NCI-H1930 (cell line): ENCODE data around the gene OLFML2A.
"Not testable (repeated sequence)": the region's sequence is repeated elsewhere in the genome, so short reads cannot be mapped to it uniquely, and the experiment has no call there.

ENCODE experiments used
- DNase-seq, 2 experiments: peaks; one replicate each; lab custom pipeline; 2025; lab: John Stamatoyannopoulos, UW

OLFML2A gene

DNA sequence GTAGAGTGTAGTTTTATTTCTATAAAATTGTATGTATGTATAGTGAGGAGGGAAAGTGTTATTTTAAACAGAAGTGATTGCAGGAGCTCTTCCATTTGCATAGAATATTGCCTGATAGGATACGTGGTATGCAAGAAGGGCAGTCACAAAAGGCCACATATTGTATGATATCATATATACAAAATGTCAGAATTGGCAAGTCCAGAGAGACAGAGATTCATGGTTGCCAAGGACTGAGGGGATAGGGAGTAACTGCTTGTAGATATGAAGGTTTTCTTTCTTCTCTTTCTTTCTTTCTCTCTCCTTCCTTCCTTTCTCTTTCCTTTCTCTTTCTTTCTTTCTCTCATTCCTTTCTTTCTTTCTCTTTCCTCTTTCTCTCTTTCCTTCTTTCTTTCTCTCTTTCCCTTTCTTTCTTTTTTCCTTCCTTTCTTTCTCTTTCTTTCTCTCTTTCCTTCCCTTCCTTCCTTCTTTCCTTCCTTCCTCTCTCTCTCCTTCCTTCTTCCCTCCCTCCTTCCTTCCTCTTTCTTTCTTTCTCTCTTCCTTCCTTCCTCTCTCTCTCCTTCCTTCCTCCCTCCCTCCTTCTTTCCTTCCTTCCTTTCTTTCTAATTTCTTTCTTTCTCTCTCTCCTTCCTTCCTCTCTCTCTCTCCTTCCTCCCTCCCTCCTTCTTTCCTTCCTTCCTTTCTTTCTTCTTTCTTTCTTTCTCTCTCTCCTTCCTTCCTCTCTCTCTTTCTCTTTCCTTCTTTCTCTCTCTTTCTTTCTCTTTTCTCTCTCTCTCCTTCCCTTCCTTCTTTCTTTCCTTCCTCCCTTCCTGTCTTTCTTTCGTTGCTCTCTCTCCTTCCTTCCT lies 51.8 kb downstream of the OLFML2A start:
- DNase-seq = no peak

DNA sequence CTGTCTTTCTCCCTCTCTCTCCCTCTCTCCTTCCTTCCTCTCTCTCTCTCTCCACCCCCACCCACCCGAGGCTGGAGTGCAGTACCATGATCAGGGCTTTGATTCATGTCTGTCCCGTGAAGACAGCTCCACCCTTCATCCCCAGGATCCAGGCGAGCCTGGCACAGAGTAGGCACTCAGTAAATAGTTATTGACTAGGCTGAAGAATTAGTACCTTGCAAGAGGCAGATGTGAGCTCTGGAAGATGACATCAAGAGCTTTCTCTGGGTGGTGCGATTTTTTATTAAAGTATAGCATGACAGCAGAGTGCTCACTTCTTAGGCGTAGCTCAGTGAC lies 52.4 kb downstream of the OLFML2A start:
- DNase-seq = no peak

DNA sequence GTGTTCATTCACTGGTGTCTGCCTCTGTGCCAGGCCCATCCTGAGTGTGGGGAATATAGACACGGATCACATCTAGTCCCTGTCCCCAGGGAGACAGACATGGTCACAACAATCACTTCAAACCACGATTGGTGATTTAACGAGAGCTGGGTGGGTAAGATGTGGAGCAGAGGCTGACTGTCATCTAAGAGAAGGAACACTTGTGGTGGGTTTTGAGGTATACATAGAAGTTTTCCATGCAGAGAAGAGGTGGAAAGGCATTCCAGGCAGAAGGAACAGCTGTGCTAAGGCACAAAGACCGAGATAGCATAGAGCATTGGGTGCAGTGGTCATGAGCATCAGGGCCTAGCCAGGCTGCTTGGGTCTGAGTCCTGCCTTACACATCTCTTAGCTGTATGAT lies 53.7 kb downstream of the OLFML2A start:
- no peak for DNase-seq

DNA sequence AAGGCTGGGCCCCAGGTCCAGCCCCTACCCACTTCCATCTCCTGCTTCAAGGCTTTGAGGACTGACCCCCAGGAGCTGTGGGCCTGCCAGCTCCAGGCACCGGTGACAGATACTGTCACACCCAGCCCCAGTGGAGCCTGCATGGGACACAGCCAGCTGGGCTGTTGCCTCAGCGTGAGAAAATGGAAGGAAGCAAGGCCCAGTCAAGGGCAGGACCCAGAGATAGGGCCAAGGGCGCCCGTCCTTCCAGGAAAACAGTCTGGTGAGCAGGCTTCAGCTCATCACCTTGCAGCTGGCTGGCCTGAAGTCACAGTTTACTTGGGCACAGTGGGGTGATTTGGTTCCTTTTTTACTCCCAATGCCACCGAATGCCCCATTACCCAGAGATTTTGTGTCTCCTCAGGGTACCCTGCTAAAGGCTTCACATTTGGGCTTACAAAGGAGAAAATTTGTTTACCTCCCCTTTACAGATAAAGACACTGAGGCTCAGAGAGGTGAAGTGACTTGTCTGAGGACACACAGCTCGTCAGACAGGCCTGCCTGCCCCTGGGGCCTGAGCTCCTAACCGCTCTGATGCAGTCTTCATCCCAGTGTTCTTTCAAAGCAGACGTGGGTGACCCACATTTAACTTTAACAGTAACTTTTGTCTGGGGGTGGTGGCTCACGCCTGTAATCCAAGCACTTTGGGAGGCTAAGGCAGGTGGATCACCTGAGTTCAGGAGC lies 54.9 kb downstream of the OLFML2A start:
- no peak for DNase-seq

DNA sequence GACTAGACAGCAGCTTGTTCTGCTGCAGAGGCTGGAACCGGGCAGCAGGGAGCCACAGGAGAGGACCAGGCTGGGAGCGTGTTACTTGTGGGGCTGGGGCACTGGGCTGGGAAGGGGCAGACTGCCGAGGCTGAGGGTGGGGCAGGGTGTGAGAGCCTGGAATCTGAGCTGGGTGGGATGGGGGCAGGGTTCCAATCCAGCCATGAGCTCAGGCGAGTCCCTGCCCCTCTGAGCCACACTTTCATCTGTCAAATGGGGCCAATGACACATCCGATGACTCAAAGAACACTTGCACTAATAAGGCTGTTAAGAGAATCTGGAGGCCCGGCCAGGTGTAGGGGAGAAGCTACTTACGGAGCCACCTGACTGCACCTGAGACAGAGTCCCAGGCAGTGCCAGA lies 57.7 kb downstream of the OLFML2A start:
- DNase-seq = no peak

DNA sequence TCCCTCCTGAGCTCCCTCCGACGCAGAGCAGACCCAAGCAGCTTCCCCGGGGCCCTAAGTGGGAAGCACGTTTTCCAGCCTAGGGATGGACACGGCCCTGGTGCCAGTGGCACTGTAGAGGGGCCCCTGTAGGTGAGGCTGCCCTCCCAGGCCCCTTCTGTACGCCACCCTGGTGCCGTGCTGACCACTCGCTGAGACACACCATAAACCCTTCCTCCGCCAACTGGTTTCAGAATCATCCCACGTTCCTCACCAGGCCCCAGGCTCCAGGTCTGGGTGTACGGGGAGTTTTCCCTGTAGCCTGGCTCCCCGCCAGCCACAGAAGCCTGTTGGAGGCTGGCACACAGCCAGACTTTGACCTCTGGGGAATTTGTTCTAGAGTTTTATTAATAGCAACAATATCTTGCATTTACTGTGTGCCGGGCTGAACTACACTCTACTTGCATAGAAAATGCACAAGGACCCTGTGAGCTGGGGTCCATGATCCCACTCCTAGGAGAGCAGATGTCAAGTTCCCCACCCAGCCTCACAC lies 58.2 kb downstream of the OLFML2A start:
- no peak for DNase-seq

DNA sequence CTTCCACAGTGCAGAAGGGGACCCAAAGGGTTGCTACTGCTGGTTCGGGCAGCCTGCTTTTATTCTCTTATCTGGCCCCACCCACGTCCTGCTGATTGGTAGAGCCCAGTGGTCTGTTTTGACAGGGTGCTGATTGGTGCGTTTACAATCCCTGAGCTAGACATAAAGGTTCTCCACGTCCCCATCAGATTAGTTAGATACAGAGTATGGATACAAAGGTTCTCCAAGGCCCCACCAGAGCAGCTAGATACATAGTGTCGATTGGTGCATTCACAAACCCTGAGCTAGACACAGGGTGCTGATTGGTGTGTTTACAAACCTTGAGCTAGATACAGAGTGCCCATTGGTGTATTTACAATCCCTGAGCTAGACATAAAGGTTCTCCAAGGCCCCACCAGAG lies 61.2 kb downstream of the OLFML2A start:
- DNase-seq = not testable (repeated sequence)

DNA sequence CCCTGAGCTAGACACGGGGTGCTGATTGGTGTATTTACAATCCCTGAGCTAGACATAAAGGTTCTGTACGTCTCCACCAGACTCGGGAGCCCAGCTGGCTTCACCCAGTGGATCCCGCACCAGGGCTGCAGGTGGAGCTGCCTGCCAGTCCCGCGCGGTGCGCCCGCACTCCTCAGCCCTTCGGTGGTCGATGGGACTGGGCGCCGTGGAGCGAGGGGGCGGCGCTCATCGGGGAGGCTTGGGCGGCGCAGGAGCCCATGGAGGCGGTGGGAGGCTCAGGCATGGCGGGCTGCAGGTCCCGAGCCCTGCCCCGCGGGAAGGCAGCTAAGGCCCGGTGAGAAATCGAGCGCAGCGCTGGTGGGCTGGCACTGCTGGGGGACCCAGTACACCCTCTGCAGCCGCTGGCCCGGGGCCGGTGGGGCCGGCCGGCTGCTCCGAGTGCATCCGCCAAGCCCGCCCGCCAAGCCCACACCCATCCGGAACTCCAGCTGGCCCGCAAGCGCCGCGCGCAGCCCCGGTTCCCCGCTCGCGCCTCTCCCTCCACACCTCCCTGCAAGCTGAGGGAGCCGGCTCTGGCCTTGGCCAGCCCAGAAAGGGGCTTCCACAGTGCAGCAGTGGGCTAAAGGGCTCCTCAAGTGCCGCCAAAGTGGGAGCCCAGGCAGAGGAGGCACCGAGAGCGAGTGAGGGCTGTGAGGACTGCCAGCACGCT lies 61.8 kb downstream of the OLFML2A start:
- not testable (repeated sequence) for DNase-seq

DNA sequence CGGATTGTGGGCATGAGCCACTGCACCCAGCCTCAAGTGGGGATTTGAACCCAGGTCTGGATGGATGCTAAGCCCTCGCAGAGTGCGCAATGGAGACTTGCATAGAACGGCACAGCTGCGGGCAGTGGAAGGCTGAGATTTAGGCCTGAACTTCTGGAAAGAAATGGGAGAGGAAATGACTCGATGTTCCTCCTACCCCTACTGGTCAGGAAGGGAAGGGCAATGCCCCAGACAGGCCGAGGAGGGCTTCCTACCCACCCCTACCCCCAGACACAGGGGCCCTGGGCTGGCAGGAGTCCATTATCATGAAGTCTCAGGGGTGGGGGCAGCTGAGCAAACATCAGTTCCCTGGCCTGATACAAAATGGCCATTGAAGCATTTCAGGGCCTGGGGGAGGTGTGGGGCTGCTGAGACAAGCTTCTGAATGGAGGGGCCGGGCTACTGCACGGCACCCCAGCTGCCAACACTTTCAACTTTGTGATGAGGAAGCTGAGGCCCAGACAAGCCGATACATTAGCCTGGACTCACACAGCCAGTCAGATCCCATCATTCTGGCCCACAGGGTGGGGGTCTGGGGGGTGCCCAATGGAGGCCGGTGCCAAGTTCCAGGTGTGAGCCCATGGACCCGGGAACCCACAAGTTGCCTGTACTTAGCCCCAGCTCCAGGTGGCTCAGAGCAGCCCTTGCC lies 62.8 kb downstream of the OLFML2A start:
- DNase-seq = no peak

DNA sequence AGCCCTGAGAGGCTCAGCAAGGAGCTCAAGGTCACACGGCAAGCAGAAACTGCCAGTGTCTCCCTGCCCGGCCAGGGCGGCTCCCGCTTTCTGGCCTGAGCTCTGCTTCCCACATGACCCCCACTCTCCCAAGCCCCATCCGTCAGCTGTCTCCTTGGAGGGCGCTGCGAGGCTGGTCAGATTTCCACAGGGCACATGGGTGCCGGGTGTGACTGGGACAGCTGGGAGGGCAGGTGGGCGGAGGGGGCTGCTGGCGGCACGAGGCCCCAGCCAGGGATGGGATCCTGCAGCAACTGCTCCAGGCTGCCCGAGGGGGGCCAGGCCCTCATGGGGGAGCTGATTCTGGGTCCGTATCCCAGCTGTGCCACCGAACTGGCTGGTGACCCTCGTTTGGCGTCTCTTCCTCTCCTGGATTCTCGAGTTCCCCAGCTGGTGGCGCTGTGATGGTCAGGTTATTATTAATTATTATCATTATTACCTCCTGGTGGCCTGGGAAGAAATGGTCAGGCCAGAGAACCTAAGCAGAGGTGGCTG lies 63.4 kb downstream of the OLFML2A start:
- no peak for DNase-seq

DNA sequence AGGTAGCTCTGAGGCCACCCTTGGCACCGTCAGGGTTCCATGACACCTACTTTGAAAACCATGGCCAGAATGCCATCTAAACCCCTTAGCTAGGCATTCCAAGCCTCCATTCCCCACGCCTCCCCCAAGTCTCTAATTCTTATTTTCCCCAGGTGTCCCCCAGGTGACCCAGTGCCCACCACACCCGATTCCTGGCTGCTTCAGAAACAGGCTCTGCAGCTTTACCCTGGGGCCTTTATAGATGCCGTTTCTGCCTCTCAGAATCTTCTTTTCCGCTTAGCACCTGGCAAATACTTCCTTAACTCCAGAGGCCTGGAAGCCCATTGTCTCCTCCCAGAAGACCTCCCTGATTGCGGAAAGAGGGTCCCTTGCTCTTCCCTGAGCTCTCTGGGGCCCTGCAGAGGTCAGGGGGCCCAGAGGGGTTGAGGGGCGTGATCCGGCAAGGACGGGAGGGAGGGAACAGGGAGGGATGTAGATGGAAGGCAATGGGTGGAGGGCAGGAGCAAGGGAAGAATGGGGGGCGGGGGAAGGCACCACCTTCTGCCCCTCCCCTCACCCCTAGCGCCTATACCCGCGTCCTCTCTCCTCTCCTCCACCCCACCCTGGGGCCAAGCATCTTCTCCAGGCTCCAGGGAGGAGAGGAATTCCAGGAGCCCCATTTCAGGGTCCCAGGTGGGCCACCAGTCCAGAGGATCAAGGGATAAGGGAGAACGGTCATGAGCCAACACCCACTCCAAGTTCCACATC lies 64.3 kb downstream of the OLFML2A start:
- DNase-seq = no peak

DNA sequence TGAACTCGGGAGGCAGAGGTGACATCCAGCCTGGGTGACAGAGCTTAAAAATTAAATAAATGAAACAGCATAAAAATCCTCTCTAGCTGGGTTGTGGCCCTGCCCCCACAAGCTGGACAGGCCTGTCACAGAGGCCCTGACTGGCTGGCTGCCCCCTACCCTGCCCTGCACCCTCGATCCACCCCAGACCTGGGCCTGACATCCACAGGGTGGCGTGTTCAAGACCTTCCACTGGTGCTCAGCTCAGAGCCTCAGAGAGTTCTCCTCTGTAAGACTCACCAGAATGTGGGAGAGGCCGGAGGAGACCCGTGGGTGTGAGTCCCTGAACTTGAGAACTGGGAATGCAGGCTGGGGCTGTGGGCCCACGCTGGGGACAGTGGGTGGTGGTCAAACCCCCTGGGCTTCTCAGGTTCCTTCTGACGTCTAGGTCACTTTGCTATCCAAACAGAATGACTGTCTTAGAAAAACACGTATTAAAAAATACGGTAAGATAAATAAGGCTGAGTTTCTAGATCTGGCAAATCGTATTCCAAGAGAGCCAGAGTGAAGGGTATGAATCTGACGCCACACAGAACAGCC lies 66.6 kb downstream of the OLFML2A start:
- DNase-seq = no peak

DNA sequence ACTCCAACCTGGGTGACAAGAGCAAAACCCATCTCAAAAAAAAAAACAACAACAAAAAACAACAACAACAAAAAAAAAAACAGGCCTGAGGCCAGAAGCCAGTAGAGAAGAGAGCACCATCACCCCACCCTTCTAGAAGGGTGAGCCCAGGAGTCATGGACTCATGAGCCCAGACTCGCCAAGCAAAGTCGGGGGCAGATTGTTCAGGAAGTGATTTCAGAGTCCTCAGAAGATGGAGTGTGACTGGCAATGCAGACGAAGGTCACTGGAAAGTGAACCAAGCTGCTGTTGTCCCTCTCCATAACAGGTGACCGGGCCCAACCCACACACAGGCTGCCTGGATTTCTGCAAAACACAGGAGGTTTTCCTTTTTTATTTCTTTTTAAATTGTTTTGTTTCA lies 67.4 kb downstream of the OLFML2A start:
- DNase-seq = no peak

DNA sequence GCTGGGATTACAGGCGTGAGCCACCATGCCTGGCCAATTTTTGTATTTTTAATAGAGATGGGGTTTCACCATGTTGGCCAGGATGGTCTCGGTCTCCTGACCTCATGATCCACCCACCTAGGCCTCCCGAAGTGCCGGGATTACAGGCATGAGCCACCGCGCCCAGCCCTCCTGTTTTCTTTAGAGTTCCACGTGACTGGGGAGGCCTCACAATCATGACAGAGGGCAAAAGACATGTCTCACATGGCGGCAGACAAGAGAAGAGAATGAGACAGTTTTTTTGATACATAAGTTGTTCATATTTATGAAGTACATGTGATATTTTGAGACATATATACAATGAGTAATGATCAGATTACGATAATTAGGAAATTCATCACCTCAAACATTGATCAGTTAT lies 69.5 kb downstream of the OLFML2A start:
- DNase-seq = not testable (repeated sequence)

DNA sequence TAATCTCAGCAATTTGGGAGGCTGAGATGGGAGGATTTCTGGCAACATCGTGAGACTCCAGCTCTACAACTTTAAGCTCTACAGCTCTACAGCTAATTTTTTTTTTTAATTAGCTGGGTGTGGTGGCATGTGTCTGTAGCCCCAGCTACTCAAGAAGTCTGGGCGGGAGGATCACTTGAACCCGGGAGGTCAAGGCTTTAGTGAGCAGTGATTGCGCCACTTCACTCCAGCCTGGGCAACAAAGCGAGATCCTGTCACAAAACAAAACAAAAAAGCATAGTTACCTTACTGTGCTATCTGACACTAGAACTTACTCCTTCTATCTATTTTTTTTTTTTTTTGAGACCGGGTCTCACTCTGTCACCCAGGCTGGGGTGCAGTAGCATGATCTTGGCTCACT lies 70.0 kb downstream of the OLFML2A start:
- no peak for DNase-seq

DNA sequence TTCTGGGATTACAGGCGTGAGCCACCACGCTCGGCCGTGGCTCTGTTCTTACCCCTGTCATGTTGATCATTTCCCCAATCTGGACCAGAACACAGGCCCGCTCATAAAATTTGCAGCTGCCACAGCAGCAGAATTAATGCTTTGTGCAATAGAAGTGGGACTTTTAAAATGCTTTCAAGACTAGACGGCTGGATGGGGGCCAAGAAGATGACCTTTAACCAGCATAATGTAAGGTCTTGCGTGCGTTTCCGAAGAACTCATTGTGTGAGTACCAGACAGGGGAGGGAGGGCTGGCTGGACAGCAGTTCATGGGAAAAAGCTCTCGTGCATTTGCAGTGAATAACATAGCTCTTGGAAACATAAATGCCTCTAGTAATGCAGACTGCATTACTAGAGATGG lies 72.9 kb downstream of the OLFML2A start:
- no peak for DNase-seq

DNA sequence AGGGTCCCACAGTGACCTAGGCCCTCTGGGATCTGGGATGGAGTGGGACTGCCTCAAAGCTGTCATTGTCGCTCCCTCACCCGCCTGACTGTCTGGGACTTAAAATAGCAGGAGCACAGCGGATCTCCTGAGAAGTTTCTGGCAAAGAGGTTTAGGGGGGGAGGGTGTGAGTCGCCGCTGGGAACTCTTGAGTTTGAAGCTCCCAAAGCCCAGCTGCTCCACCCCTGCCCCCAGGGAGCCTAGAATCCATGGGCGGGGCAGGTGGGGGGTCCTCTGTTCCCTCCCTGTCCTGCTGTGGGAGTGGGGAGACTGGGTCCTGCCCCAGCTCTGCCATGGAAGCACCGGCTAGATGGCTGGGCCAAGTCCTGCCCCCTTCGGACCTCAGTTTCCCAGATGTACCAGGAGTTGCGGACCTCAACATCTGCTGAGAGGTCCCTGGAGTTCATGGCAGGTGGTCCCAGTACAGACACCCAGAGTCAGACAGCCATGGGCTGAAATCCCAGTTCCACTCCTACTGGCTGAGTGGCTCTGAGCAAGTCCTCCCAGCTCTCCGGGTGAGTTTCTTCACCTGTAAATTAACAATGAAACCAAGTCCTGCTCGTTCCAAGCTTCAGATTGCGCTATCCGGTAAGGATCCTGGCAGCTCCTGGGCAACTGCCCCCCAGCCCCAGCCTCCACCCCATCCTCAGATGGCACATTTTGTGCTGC lies 75.3 kb downstream of the OLFML2A start:
- no peak for DNase-seq

DNA sequence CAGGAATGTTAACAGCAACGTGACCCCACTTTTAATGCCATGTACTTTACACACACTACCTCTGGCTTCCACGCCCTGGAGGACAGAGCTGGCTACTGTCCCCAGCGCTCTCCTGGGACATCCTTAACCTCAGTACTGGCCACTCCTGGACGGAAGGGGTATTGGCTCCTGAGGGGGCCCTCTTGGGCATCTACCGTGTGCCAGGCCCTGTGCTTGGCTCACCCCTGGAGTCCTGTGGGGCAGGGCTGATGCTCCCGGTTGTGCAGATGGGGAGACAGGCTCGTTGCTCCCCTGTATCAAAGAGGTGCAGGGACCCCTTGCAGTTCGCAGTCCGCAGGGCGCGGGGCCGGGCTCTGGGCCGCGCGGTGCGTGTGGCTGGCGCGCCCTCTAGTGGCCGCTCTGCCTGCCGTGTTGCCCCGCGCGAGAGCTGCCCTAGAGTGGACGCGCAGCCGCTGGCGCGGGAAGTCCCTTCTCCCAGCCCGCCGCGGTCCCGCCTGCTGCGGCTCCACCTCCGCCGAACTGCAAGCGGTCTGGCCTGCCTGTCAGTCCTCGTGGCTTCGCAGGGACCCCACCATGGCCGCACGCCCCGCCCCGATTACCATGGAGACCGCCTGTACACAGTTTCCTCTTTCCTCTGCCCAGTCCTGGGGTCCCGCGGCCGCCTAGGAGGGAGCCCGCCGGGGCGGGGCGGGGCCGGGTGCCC lies 76.0 kb downstream of the OLFML2A start, which contains the start of gene WDR38:
Gene WDR38 (plus strand): TSS at position 632 of the 703 bp plus-strand sequence. CDS start 72 bp downstream, outside the sequence.
- peak; percentile 50 to 62 for DNase-seq

DNA sequence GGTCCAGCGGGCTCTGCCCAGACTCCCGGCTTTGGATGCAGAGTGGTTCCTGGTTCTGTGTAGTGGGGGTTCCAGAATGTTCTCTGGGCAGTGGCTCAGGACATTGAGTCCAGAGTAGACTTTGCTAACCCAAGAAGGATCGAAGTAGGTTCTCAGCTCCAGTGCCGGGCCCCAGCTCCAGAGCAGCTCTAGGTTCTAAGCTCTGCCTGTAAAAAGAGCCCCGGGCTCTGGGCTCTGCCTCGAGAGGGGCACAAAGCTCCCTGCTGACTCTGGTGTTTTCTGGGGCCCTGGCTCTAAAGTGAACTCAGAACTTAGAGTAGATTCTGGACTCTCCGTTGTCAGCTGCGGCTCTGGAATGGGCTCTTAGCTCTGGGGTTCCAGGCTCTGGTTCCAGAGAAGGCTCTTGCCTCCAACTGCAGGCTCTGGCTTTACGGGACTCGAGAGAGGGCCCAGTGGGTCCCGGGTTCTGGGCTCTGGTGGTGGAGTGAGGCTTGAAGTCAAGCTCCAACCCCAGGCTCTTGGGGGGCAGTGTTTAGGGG lies 76.7 kb downstream of the OLFML2A start:
- no peak for DNase-seq
